NK-92 (cell line): ENCODE results near the gene SLC29A1.
"Not testable (repeated sequence)": the region's sequence is repeated elsewhere in the genome, so short reads cannot be mapped to it uniquely, and the experiment has no call there.

ENCODE experiments used
- DNase-seq: peaks from one replicate; lab custom pipeline; 2025; ENCODE audit not compliant: unreplicated experiment; lab: John Stamatoyannopoulos, UW

SLC29A1 gene

GRCh38 chr6:44221291-44221960 is 2.0 kb upstream of the SLC29A1 start:
- DNase-seq: no peak

- DNase-seq: no peak
These were observed 1.4 kb upstream of the SLC29A1 start for GRCh38 chr6:44221961-44222335.

- DNase-seq: no peak
These were observed 693 bp upstream of the SLC29A1 start for GRCh38 chr6:44222486-44223318.

GRCh38 chr6:44224029-44224964 is 902 bp downstream of the SLC29A1 start:
- no peak for DNase-seq

GRCh38 chr6:44224965-44225305 is 1.5 kb downstream of the SLC29A1 start:
- no peak for DNase-seq

- DNase-seq: no peak
These were observed 2.4 kb downstream of the SLC29A1 start for GRCh38 chr6:44225579-44226325.

- DNase-seq: no peak
These were observed 3.2 kb downstream of the SLC29A1 start for GRCh38 chr6:44226368-44227147.

- no peak for DNase-seq
These were observed 3.9 kb downstream of the SLC29A1 start for GRCh38 chr6:44227148-44227793.

GRCh38 chr6:44228031-44228430 is 4.6 kb downstream of the SLC29A1 start:
- DNase-seq: no peak

GRCh38 chr6:44228433-44228832 is 5.0 kb downstream of the SLC29A1 start:
- DNase-seq: no peak

GRCh38 chr6:44228836-44229235 is 5.4 kb downstream of the SLC29A1 start:
- DNase-seq: no peak

GRCh38 chr6:44229376-44230033 is 6.1 kb downstream of the SLC29A1 start:
- DNase-seq: no peak

GRCh38 chr6:44230034-44230675 is 6.8 kb downstream of the SLC29A1 start:
- no peak for DNase-seq

GRCh38 chr6:44231426-44231825 is 8.0 kb downstream of the SLC29A1 start:
- DNase-seq: not testable (repeated sequence)

- no peak for DNase-seq
These were observed 9.5 kb downstream of the SLC29A1 start for GRCh38 chr6:44232676-44233566.

GRCh38 chr6:44233567-44234100 is 10.2 kb downstream of the SLC29A1 start:
- no peak for DNase-seq
